GM19023 (cell line): ENCODE measurements around the gene PDPK1.

Experiments
- ATAC-seq: cut with Tn5 transposase; IDR thresholded peaks from one replicate; pipeline ENCODE4 v1.9.1; 2021; ENCODE audit warnings: mild to moderate bottlenecking, moderate library complexity; ENCODE audit not compliant: unreplicated experiment

PDPK1 gene

DNA sequence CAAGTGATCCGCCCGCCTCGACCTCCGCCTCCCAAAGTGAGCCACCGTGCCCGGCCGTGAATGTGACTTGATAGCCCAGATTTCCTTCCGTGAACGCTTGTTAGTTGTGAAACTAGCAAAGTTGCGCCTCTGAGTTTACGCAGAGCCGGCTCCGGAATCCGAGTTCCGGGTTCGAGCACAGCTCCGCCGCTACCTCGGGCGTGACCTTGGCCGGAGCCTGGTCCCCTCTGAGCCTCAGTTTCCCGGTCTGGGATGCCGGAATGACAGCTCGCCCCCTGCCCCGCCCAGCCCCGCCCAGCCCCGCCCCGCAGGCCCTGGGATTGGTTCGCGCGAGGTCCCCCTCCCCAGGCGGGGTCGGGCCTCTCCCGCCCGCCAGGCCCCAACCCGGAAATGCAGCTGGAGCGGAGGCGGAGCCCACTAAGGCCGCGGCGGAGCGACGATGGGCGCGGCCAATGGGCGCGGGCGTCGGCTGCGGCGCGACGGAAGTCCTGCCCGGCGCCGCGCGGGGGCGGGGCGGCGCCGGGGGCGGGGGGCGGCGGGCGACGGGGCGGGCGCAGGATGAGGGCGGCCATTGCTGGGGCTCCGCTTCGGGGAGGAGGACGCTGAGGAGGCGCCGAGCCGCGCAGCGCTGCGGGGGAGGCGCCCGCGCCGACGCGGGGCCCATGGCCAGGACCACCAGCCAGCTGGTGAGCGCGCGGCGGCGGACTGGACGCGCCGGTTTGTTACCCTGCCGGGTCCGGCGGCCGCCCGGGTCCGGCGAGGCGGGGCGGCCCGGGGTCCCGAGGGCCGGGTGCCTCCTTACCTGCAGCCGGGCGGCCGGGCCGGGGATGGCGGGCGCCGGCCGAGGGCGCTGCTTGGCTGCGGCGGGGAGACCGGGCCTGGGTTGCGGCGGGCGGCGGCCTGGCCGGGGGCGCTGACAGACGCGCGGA is at the start of gene PDPK1:
Gene PDPK1, plus strand, starts transcription at position 571 of the 929 bp plus-strand sequence. Its CDS starts 92 bp downstream, at position 663.
- peak; percentile 88 for ATAC-seq

- ATAC-seq: no peak
These were observed 48.2 kb upstream of the PDPK1 start for GRCh38 chr16:2489581-2489980.

GRCh38 chr16:2490190-2491105 is 47.4 kb upstream of the PDPK1 start:
- no peak for ATAC-seq

DNA sequence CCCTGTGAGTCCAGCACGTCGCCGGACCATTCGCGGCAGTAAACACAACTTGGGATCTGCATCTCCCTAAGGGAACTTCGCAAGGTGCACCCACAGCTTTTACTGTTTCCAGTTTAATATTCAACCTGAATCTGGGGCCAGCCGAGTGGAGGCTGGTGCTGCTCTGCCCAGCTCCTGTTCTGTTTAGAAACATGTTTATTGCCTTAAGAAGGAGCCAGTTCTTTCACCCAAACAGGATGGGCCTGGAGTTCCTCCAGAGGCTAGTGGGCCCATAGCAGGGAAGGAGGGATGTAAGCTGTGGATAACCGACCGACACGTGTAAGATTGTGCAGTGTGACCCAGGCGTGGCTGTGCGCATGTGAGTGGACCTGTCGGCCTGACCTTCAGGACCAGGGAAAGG is 45.5 kb upstream of the PDPK1 start:
- ATAC-seq: no peak

DNA sequence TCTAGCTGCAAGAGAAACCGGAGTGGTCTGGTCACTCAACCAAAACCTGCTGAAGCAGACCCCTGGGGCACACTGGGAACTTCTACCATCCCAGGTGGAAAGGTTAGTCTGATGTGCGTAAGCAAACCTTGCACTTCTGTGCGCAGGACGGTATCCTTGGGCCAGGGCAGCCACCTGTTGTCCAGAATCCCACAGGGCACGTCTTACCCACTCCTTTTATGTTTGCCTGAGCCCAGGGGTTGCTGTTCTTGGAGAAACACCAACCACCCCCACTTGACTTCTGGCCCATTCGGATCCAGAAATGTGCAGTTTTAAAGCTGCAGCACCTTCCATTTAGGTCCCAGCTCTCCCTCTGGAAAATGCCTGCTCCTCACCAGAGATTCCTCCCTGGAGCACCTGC is 44.2 kb upstream of the PDPK1 start:
- ATAC-seq: no peak

DNA sequence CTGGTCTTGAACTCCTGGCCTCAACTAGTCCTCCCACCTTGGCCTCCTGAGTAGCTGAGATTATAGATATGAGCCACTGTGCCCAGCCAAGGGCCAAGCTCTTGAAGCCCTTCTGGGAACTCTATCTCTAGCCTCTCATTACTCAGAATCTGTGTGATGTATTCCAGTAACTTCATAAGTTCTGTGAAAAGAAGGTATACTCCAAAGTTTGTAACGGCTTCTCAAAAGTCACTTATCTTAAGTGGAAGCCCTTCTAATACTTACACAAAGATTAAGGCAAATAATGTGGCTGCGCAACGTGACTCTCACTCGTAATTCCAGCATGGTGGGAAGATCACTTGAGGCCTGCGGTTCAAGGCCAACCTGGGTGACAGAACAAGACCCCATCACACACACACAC is 43.2 kb upstream of the PDPK1 start:
- no peak for ATAC-seq

DNA sequence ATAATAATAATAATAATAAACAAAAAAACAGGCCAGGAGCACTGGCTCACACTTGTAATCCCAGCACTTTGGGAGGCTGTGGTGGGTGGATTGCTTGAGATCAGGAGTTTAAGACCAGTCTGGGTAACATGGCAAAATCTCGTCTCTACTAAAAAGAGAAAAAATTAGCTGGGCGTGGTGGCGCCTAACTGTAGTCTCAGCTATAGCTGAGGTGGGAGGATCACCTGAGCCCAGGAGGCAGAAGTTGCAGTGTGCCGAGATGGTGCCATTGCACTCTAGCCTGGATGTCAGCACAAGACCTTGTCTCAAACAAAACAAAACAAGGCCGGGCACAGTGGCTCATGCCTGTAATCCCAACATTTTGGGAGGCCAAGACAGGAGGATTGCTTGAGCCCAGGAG is 42.8 kb upstream of the PDPK1 start:
- no peak for ATAC-seq

DNA sequence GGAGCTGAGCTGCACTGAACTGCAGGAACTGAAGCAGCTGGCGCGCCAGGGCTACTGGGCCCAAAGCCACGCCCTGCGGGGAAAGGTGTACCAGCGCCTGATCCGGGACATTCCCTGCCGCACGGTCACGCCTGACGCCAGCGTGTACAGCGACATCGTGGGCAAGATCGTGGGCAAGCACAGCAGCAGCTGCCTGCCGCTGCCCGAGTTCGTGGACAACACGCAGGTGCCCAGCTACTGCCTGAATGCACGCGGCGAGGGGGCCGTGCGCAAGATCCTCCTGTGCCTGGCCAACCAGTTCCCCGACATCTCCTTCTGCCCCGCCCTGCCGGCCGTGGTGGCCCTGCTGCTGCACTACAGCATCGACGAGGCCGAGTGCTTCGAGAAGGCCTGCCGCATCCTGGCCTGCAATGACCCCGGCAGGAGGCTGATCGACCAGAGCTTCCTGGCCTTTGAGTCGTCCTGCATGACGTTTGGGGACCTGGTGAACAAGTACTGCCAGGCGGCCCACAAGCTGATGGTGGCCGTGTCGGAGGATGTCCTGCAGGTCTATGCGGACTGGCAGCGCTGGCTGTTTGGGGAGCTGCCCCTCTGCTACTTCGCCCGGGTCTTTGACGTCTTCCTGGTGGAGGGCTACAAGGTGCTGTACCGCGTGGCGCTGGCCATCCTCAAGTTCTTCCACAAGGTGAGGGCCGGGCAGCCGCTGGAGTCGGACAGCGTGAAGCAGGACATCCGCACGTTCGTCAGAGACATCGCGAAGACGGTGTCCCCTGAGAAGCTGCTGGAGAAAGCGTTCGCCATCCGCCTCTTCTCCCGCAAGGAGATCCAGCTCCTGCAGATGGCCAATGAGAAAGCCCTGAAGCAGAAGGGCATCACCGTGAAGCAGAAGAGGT is 41.4 kb upstream of the PDPK1 start:
- ATAC-seq: no peak

GRCh38 chr16:2497116-2497630 is 40.6 kb upstream of the PDPK1 start:
- no peak for ATAC-seq

- ATAC-seq: no peak
These were observed 39.9 kb upstream of the PDPK1 start for GRCh38 chr16:2497695-2498484.

- ATAC-seq: no peak
These were observed 39.1 kb upstream of the PDPK1 start for GRCh38 chr16:2498531-2499253.

GRCh38 chr16:2499454-2499853 is 38.4 kb upstream of the PDPK1 start:
- no peak for ATAC-seq

GRCh38 chr16:2499890-2500429 is 37.9 kb upstream of the PDPK1 start:
- no peak for ATAC-seq

- no peak for ATAC-seq
These were observed 37.3 kb upstream of the PDPK1 start for GRCh38 chr16:2500430-2500917.

DNA sequence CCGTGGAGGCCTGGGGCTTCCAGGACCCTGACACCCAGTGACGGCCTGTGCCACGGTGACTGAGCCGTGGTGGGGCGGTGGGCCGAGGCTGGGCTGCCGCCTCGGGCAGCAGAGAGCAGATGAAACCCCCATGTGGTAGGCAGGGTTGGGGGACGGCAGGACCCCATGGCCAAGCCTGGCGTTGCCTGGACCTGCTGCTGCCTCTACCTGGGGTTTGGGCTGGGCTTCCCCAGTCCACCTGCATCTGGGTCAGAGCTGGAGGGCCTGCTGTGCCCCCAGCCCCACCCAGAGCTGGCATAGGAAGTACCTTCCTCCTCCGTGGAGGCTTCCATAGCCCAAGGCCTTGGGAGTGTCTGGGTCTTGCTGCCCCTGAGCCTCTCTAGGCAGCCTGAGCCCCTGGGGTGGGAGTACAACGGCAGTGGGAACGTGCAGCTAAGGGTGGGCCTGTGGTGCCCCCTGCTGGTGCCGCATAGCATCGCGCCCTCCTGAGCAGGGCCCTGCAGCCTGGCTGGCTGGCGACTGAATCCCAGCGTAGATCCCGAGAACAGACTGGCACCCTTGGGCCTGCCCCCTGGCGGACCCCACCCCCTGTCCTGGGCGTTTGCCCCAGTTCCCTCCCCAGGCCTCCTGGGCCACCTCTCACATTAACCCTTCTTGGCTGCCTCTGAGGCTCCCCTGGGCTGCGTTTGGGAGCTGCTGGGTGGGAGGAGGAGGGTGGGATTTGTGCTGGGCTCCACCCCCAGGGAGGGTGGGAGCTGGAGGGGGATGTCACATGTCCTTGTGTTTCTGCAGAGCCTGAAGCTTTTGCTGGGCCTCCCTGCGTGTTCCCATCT is 36.7 kb upstream of the PDPK1 start:
- no peak for ATAC-seq

DNA sequence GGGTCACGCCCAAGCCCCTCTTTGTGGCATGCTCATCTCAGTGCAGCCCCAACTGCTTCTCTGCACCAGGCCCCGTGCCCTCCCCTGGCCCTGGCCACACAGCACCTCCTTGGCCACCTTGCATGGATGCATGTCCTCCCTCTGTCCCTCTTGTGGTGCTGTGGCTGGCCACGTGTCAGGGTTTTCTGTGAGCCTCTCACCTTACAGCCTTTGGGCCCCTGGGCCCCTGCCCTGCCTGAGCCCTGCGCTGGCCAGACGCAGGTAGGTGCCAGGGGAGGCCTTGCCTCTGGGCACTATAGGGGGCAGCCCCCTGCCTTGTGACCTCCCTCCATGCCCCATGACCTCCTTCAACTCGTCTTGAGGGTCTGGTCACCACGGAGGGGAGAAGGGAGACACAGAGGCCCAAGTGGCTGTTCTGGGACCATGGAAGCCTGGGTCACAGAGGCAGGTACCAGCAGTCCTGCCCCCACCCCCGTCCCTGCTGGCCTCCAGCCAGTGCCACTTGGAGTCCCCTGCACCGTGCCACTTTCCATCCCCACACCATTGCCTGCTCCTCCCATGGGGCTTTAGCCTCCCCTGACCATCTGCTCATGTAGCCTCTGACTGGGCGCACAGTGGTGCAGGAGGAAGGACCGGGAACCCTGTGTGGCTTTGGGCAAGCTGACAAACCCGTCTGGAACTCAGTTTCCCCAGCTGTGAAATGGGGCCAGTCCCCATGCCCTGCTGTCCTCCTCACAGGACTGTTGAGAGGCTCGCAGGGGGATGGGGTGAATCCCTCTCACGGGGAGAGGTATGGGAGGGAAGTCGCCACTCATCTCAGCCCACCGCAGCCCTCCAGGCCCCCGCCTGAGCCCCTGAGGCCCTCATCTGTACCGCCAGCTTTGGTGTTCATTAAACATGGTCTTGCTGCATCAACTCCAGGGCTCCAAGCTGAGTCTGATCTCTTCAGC is 35.6 kb upstream of the PDPK1 start:
- no peak for ATAC-seq

DNA sequence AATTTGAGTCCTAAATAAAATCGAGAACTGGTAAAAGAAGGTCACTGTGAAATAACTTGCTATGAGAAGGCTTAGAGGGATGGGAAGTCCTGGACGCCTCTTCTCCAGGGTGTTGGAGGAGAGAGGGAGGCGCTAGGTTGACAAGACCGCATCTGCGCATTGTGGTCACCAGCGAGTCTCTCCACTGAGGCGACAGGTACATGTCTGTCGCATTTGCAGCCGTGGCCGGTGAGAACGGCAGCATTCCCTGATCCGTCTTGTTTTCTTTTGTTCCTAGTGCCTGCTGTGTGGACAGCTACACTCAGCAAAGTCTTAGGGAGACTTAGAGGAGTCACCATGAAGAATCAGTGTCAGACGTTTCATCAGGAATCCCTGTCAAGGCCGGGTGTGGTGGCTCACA is 32.1 kb upstream of the PDPK1 start:
- ATAC-seq: no peak
